HCT116 (cell line): ENCODE results near the gene SALL4. TPM values are rescaled to one million over a fixed set of nuclear protein-coding genes. Genes with fewer than 3 reads are reported as not detected.

Source experiments
- ATAC-seq: fragments of 200-7000 bp; cut with Tn5 transposase; 2 replicates; pipeline ENCODE4 v1.9.1; 2020; ENCODE audit warnings: mild to moderate bottlenecking, moderate library complexity
- BruUV-seq: library from RNA; stranded (reverse); fragments of 400-500 nt; replicated peaks from 2 replicates; lab custom pipeline; 2021; lab: Mats Ljungman, UMichigan
- CTCF ChIA-PET: fragments of 300-600 bp; sonication (Branson Sonifier 250); formaldehyde crosslinking; loops from one replicate; lab custom pipeline; 2021; ENCODE audit warnings: antibody characterized with exemption; lab: Charles Lee
- POLR2A ChIA-PET: fragments of 300-600, 350-600 bp; sonication (Branson Sonifier 250); formaldehyde crosslinking; loops from one replicate; lab custom pipeline; 2021; ENCODE audit warnings: antibody characterized with exemption; lab: Charles Lee
- RAD21 ChIA-PET, 2 experiments: fragments of 300-600 bp; sonication (Branson Sonifier 250); formaldehyde crosslinking; loops; one replicate each; lab custom pipeline; 2023; ENCODE audit warnings: low total read pairs in 2 of 2; ENCODE audit not compliant: uncharacterized antibody in 2 of 2, unreplicated experiment in 2 of 2, low non-redundant PET in 1 of 2; lab: Charles Lee
- DNase-seq: peaks from one replicate; pipeline ENCODE4 v3.0.0-alpha.2; 2010; ENCODE audit warnings: low read depth, low spot score
- H2AFZ ChIP-seq: fragments of 200-600 bp; shearing (Covaris generic), sonication (generic); 2 replicates; pipeline ENCODE4 v1.6.1; 2017; ENCODE audit warnings: low read depth, mixed run types, mixed read lengths, antibody characterized with exemption, low read length; ENCODE audit not compliant: poor library complexity, severe bottlenecking
- H3K27ac ChIP-seq: 2 replicates; pipeline ENCODE4 v1.5.1; 2012; ENCODE audit warnings: low read depth, low read length
- H3K27me3 ChIP-seq: fragments of 200-600 bp; sonication (generic); 2 replicates; pipeline ENCODE4 v1.6.1; 2016; ENCODE audit warnings: mixed run types, low read length, mixed read lengths; ENCODE audit not compliant: insufficient read depth
- H3K36me3 ChIP-seq, 2 experiments: fragments of 200-500 bp in 1 of 2; fragments of 200-600 bp in 1 of 2; sonication (Bioruptor generic) in 1 of 2; sonication (generic) in 1 of 2; 2 replicates each; pipeline versions ENCODE4 v1.5.1 to v1.6.1; 2014 to 2016; ENCODE audit warnings: low read length in 2 of 2, inconsistent platforms in 1 of 2, mixed read lengths in 1 of 2, mixed run types in 1 of 2; ENCODE audit not compliant: insufficient read depth in 2 of 2, control insufficient read depth in 1 of 2
- H3K4me1 ChIP-seq, 2 experiments: fragments of 200-600 bp in 1 of 2; sonication (generic) in 1 of 2; 2 replicates each; pipeline versions ENCODE4 v1.5.1 to v1.6.1; 2012 to 2017; ENCODE audit warnings: low read length in 2 of 2, inconsistent platforms in 1 of 2, mild to moderate bottlenecking in 1 of 2, mixed read lengths in 1 of 2, mixed run types in 1 of 2, moderate library complexity in 1 of 2; ENCODE audit not compliant: insufficient read depth in 2 of 2, control insufficient read depth in 1 of 2
- H3K4me2 ChIP-seq: fragments of 200-600 bp; sonication (generic); 2 replicates; pipeline ENCODE4 v1.6.1; 2017; ENCODE audit warnings: mixed run types, low read length, mixed read lengths
- H3K4me3 ChIP-seq, 2 experiments: fragments of 200-600 bp in 1 of 2; sonication (generic) in 1 of 2; replicated peaks in 1 of 2; 2 replicates each; pipeline ENCODE4 v1.5.1; 2011 to 2016; ENCODE audit warnings: low read length in 2 of 2, control low read depth in 1 of 2, low read depth in 1 of 2, mild to moderate bottlenecking in 1 of 2, mixed read lengths in 1 of 2, mixed run types in 1 of 2
- H3K79me2 ChIP-seq: fragments of 200-600 bp; sonication (generic); 2 replicates; pipeline ENCODE4 v1.6.1; 2017; ENCODE audit warnings: mild to moderate bottlenecking, mixed run types, low read length, moderate library complexity, mixed read lengths; ENCODE audit not compliant: insufficient read depth
- H3K9ac ChIP-seq: fragments of 200-600 bp; sonication (generic); 2 replicates; pipeline ENCODE4 v1.6.1; 2016; ENCODE audit warnings: low read length, mixed read lengths
- H3K9me2 ChIP-seq: fragments of 200-600 bp; sonication (generic), shearing (Covaris generic); 2 replicates; pipeline ENCODE4 v1.6.1; 2017; ENCODE audit warnings: mixed run types, mild to moderate bottlenecking, moderate library complexity; ENCODE audit not compliant: insufficient read depth
- H3K9me3 ChIP-seq, 2 experiments: fragments of 200-500 bp in 1 of 2; fragments of 200-600 bp in 1 of 2; sonication (Bioruptor generic) in 1 of 2; sonication (generic) in 1 of 2; 2 replicates each; pipeline ENCODE4 v1.6.1; 2014 to 2017; ENCODE audit warnings: low read length in 2 of 2, mixed read lengths in 2 of 2, inconsistent platforms in 1 of 2, low read depth in 1 of 2, mild to moderate bottlenecking in 1 of 2, mixed run types in 1 of 2, moderate library complexity in 1 of 2; ENCODE audit not compliant: control insufficient read depth in 1 of 2, insufficient read depth in 1 of 2
- H4K20me1 ChIP-seq: fragments of 200-600 bp; sonication (generic), shearing (Covaris generic); 2 replicates; pipeline ENCODE4 v1.6.1; 2017; ENCODE audit warnings: mixed run types, mild to moderate bottlenecking, moderate library complexity; ENCODE audit not compliant: insufficient read depth
- ATF3 ChIP-seq: IDR thresholded peaks from 2 replicates; pipeline ENCODE4 v1.6.1; 2012
- CBX3 ChIP-seq: IDR thresholded peaks from 2 replicates; pipeline ENCODE4 v1.6.1; 2012; ENCODE audit warnings: low read depth
- CEBPB ChIP-seq: IDR thresholded peaks from 2 replicates; pipeline ENCODE4 v1.6.1; 2012; ENCODE audit warnings: low read depth
- EGR1 ChIP-seq: IDR thresholded peaks from 2 replicates; pipeline ENCODE4 v1.6.1; 2012; ENCODE audit warnings: low read depth
- EZH2 ChIP-seq: fragments of 200-600 bp; sonication (generic); IDR thresholded peaks from 2 replicates; pipeline ENCODE4 v1.6.1; 2017; ENCODE audit warnings: antibody characterized with exemption, mixed run types
- EZH2phosphoT487 ChIP-seq: fragments of 200-600 bp; IDR thresholded peaks from 2 replicates; pipeline ENCODE4 v1.6.1; 2018; ENCODE audit warnings: antibody characterized with exemption, borderline replicate concordance
- POLR2A ChIP-seq: IDR thresholded peaks from 2 replicates; pipeline ENCODE4 v1.7.0; 2011; ENCODE audit warnings: borderline replicate concordance; ENCODE audit not compliant: insufficient read depth, insufficient read length; ENCODE audit errors: extremely low read depth
- POLR2AphosphoS5 ChIP-seq: IDR thresholded peaks from 2 replicates; pipeline ENCODE4 v1.6.1; 2011; ENCODE audit warnings: mild to moderate bottlenecking, low read depth, low read length, moderate library complexity
- RAD21 ChIP-seq: IDR thresholded peaks from 2 replicates; pipeline ENCODE4 v1.6.1; 2012; ENCODE audit warnings: low read depth, mild to moderate bottlenecking
- REST ChIP-seq: IDR thresholded peaks from 2 replicates; pipeline ENCODE4 v1.6.1; 2012; ENCODE audit warnings: low read depth
- SIN3A ChIP-seq: IDR thresholded peaks from 2 replicates; pipeline ENCODE4 v1.6.1; 2012; ENCODE audit warnings: low read depth
- TCF7L2 ChIP-seq: IDR thresholded peaks from 2 replicates; pipeline ENCODE4 v1.7.0; 2011; ENCODE audit warnings: borderline replicate concordance, inconsistent platforms; ENCODE audit not compliant: insufficient read depth, insufficient read length; ENCODE audit errors: extremely low read depth
- ZNF274 ChIP-seq: fragments of 200-500 bp; sonication (Bioruptor generic); IDR thresholded peaks from 2 replicates; pipeline ENCODE4 v1.6.1; 2014; ENCODE audit warnings: mild to moderate bottlenecking, low read depth, low read length, inconsistent platforms
- intact Hi-C: fragments of 100-400 bp; cut with micrococcal nuclease; formaldehyde crosslinking; loops from 2 replicates; pipeline ENCODE4 v1.10.0; 2022
- total RNA-seq: library from RNA; stranded (reverse); gene quantifications from one replicate; pipeline ENCODE4 v1.2.1, GENCODE V29; 2021; ENCODE audit not compliant: unreplicated experiment

The SALL4 gene
- total RNA-seq, 1 experiment from 2014 or later: 1.9 TPM

GRCh38 chr20:51833326-51833725, 31.0 kb upstream of the SALL4 start:
- no peaks in the 10 kb centered on the region for H4K20me1 ChIP-seq
- ATAC-seq (no peak), DNase-seq (no peak)
- no peaks in the 10 kb centered on the region for H3K27me3 ChIP-seq
- intact Hi-C loops: no loop called here
- CTCF ChIA-PET: no interaction called here
- no peaks in the 10 kb centered on the region for H3K9me3 ChIP-seq
- RAD21 ChIA-PET: no interaction called here
- no peak overlapping the region for H3K27ac ChIP-seq
- H3K79me2 ChIP-seq: no peaks in the 10 kb centered on the region
- no peak overlapping the region for H3K4me2 ChIP-seq
- H3K36me3 ChIP-seq: no peaks in the 10 kb centered on the region
- H3K4me1 ChIP-seq: no peaks in the 10 kb centered on the region
- H3K9me2 ChIP-seq: no peaks in the 10 kb centered on the region
- no peak for TF ChIP-seq ZNF274
- TF ChIP-seq EZH2: no peak
- TF ChIP-seq TCF7L2: no peak
- TF ChIP-seq CBX3: no peak
- TF ChIP-seq CEBPB: no peak
- TF ChIP-seq SIN3A: no peak
- TF ChIP-seq EZH2phosphoT487: no peak
- TF ChIP-seq EGR1: no peak
- no peak for TF ChIP-seq POLR2AphosphoS5
- TF ChIP-seq POLR2A: no peak
- TF ChIP-seq RAD21: no peak
- TF ChIP-seq ATF3: no peak
- no peak for TF ChIP-seq REST
- POLR2A ChIA-PET: no interaction called here
- H3K9ac ChIP-seq: no peak overlapping the region
- no peak overlapping the region for H3K4me3 ChIP-seq
- no peak overlapping the region for H2AFZ ChIP-seq
- BruUV-seq: no TSS peak
